ENCODE data around the gene SCAANT1.

SCAANT1 gene

DNA sequence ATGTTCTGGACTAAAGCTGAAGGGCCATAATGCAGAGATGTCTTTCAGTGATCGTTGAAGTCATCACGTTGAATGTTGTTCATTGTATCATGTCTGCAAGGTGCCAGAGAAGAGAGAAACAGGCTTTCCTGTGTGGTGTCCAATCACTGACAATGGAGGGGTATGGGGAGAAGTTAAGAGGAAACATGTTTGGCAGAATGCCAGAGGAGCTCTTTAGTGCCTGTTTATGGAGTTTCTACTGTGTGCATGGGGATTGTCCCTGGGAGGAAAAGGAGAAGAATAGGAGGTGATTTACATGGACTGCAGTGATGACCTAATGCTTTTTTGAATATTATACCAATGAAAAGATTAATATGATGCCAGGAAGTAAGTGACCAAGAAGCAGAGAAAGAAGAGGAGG lies 11.7 kb downstream of the SCAANT1 start:
- DNase-seq (ENCODE audit: low read depth) = no peak

DNA sequence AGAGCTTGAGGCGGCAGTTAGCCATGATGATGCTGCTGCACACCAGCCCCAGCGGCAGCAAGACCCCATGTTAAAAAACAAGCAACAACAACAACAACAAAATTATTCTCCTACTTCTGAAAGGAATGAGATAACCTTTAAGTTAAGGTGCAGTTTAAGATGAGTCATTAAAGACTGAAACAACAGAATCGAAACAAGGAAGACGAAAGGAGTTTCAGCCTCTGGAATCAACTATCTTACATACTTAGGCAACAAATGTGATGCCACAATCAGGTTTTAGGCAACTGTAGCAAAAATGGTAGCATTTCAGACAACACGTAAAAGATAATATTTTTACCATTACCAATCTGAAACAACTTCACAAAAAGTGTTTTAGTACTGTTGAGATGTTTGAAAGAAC lies 12.2 kb downstream of the SCAANT1 start:
- no peak for DNase-seq (ENCODE audit: low read depth)

DNA sequence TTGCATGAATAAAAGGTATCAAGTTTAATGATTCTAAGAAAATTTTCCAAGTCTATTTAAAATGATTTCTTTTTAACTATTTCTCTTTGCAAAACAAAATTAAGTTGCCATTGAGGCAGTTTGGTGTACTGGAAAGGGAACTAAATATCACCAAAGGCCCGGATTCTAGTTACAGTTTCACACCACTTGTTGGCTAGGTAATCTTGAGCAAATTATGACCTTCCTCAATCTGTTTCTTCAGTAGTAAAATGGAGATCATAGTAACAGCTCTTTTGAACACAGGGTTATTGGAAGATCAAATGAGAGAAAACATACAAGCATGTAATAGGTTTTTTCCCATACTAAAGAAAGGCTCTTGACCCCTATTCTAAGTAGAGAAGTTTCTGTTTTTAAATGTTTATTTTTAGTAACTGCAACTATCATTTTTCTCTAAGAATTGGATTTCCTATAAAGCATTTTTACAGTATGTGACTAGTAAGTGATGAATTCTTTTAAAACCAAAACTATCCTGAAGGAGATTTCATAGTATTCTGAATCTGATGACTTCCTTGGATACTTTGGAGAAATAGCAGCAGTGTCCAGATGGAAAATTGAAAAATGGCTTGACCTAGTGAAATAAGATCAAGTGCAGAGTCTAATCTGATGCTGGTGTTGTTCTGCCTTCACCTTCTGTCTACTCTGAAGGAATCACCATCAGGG lies 15.7 kb downstream of the SCAANT1 start:
- DNase-seq (ENCODE audit: low read depth) = no peak

DNA sequence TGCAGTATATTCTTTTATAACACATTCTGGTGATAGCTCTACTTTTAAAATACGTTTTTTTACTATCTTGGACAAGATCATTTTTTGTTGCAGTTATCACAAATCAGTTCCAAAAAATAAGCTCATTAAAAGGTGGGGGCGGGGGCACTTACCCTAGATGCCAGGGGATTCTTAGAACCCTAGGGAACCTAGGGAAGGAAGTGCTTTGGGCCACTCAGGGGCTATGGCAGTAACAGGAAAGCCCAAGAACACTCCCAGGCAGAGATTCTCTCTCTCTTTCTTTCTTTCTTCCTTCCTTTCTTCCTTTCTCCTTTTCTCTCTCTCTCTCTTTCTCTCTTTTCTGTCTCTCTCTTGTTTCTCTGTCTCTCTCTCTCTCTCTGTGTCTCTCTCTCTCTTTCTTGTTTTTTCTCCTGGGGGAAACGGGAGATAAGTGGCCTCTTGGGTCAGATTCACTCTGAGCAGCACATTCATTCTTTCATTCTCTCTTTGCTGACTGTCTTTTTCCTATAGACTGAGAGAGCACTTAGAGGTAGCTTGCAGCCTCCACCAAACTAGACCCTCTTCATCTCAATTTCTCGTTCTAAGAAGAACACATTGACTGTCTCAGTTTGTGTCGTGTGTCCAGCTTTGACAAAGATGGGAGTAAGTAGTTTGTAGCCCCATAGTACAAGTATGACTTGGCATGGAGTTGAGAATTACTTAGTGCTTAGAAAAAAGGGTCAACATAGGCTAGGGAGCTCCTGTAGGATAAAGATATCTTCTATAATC lies 16.6 kb downstream of the SCAANT1 start:
- DNase-seq (ENCODE audit: low read depth) = no peak

DNA sequence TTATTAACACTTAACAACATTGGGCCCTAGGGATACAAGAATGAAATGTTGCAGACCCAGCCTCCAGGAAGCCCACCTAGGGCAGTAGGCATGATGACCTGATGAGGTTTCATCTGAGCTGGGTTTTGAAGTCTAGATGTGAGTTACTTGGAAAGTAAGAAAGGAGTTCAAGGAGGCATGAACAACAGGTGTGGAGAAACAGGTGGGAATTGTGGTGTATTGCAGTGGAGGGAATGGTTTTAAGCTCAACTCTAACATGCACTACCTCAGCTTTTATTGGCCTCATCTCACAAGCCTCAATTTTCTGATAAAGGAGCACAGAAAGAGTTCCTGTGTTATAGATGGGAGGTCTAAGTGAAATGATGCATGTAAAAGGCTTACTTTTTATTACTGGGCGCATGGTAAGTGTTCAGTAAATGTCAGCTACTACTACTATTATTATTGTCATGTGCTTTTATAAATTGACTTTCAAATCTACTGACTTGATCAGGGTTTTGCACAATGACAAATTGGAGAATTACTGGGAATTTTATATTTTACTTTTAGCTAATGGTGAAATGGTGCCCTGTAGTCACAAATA lies 19.3 kb downstream of the SCAANT1 start:
- no peak for DNase-seq (ENCODE audit: low read depth)

DNA sequence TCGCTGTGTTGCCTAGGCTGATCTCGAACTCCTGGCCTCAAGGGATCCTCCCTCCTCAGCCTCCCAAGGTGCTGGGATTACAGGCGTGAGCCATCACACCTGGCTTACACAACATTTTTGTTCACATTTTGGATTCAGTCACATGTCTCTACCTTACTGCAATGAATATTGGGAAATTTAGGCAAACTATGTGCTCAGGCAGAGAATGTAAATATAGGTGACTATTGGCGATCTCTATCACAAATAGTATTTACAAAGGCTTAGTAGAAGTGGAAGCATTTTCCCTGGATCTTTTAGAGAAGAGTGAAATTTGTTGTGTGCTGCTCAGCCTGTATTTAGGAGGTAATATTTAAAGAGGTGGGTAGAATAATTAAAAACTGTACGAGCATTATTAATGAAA lies 20.7 kb downstream of the SCAANT1 start:
- DNase-seq (ENCODE audit: low read depth) = no peak

DNA sequence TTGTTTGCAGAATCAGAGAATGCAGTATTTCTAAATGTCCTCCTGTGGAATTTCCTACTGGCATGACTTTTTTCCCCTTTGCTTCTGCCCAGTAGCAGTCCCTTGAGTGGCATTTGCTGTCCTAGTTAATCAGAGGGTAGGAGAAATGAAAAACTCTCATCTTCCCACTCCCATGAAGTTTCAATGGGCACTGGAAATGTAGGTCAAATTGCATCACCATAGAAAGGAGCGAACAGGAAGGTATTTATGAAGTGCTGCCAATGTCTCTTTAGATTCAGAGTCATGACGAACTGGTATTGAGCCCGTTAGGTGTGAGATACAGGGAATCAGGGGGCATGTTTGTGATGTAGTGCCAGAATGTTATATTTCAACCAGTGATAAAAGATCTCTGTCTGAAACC lies 25.3 kb downstream of the SCAANT1 start:
- DNase-seq (ENCODE audit: low read depth) = no peak

DNA sequence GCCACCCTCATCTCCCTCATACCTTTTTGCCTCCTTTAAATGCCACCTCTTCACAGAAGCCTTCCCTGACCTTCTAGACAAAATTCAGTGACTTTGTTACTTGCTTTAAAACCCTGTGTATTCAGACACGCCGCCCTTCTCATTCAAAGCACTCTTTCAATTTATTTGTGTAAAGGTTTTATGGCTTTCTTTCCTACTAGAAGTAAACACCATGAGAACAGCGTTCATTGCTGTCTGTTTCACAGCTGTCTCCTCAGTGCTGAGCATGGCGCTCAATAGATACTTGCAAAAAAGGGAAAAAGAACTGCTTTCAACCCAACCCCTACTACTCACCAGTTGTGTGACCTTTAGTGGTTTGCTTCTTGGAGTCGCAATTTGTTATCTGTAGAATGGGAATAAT lies 31.5 kb downstream of the SCAANT1 start:
- no peak for DNase-seq (ENCODE audit: low read depth)

DNA sequence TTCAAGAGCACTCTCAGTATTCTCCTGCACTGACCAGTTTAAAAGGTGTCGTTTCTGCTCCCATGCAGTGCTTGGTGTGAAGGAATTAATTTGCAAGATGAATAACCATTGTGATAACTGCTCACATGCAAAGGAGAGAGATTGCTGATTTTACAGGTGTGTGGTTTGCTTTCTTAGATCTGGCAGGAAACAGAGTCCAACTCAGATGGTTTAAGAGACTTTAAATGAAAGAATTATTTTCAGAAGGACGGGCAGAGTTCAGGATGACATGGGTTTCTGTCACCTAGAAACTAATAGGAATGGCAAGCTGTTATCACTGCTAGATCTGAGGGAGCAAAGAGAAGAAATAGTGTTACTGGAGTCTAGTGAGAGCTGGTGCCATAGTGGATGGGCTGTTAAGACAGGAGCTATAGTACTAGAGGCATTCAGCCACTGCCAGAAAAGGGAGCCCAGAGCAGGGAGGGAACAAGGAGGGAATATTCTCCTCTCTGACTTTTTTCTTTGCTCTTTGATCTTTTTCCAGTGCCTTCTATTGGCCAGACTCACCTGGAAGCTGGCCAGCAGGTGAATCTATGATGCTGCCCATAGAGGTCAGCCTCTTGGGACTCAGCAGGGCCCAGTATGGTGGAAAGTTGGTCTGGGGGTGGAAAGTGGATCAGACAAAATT lies 33.7 kb downstream of the SCAANT1 start:
- DNase-seq (ENCODE audit: low read depth) = no peak

DNA sequence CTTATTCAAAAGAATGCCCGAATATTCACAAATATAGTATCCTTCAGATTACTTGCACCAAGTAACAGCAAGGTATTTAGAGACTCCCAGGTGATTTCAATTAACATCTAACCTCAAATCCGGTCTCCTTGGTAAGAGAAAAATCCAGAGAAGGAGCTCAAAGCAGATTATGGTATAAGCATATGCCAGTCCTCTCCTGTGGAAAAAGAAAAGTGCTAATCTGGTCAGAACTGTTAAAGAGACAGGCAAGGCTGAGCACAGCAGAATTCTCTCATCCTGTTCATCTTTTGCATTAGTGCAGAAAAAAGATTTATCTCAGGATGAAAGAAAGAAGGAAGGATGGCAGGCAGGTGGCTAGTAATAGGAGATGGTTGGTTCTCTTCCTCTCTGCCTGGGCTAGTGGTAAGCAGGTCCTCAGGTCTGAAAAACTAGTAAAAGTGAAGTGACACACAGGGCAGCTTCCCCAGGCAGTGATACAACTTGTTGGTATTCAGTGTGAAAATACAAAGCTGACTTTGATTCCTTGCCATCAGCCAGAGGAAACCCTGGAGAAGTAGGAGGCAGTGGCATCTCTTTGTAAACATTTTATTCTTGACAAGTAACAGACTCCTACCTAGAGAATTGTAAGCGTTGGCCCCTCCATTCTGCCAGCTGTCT lies 34.3 kb downstream of the SCAANT1 start:
- no peak for DNase-seq (ENCODE audit: low read depth)

DNA sequence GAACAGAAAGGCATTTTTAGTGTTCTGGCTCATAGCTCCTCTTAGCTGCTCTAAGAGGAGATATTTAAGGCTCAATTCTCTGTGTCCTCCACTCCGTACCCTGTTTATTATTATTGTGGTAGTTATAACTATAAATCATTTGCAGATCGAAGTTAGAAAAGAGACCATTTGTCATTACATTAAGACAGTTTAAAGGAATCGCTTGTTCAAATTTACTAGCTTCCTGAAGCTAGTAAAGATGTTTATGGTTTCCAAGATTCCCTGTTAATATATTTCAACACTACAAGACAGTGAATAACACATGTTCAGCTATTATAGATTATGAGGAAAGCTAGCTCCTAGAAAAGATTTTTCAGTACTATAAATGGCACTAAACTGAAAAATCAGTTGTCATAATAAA lies 35.9 kb downstream of the SCAANT1 start:
- DNase-seq (ENCODE audit: low read depth) = no peak

DNA sequence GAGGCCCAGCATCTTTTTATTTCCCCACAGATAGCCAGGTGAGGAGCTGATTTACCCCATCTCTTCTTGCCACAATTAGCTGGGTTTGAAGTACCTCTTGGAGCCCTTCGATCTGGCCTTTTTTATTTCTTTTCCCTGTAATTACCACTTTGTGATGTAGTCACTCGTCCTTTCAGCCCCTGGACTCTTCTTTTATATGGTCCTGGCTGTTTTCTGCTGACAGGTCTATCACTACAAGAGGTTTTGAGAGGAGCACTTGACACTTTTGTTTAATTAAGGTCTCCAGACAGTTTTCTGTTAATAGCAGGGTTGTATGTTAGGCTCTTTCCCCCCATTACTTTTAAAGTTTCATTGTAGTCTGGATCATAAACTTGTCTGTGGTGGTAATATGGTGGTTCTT lies 36.7 kb downstream of the SCAANT1 start:
- DNase-seq (ENCODE audit: low read depth) = no peak

DNA sequence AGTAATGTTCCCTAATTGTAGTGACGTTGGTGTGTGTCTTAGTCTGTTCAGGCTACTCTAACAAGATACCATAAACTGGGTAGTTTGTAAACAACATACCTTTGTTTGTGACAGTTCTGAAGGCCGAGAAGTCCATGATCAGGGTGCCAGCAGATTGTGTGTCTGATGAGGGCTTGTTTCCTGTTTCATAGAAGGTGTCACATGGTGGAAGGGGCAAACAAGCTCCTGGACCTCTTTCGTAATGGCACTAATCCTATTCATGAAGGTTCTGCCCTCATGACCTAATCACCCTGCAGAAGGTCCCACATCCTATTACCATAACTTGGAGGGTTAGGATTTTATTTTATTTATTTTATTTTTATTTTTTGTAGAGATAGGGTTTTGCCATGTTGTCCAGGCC lies 37.4 kb downstream of the SCAANT1 start:
- no peak for DNase-seq (ENCODE audit: low read depth)

DNA sequence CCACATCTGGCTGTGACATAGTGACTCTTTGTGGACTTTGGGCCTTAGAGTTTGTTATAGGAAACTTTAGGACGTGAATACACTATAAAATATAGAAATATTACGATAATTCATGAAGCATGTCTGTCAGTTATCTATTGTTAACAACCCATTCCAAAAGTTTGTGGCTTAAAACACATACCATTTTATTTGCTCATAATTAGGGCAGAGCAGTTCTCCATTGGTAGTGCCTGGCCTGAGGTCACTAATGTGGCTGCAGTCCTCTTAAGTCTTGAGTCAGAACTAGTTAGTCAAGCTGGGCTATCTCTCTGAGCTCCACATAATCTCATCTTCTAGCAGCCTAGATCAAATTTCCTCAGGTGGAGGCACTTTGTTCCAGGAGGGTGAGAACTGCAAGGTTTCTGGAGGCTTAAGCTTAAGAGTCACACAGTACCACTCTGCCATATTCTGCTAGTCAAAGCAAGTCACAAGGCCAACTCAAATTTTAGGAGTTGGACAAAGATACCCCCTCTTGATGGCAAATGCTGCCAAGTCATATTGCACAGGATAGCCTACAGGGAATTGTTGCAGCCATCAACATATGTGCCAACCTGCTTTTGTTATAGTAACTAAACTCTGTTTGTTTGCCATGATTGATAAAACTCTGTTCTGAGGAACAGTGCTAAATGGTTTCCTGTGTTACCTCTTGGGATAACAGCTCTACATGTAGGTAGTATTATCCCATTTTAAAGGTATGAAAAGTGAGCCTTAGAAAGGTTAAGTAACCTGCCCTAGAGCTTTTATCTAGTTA lies 39.9 kb downstream of the SCAANT1 start:
- DNase-seq (ENCODE audit: low read depth) = no peak

DNA sequence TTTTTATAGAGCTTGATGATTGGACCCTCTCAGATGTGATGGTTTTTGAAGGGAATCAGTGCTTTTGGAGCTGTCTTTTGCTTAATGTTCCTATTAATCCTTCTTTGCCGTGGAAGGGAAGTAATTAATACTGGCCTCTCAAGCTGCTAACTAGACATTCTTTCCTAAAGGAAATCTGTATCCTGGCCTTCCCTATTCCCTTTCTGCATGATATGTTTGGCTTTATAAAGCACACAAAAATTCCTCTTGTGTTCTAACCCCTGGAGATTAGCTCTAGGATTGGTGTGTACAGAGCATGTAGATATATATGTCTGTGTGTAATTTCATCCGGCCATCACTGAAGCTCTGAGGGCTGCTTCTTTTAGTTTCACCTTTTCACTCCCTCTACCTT lies 41.6 kb downstream of the SCAANT1 start:
- no peak for DNase-seq (ENCODE audit: low read depth)

DNA sequence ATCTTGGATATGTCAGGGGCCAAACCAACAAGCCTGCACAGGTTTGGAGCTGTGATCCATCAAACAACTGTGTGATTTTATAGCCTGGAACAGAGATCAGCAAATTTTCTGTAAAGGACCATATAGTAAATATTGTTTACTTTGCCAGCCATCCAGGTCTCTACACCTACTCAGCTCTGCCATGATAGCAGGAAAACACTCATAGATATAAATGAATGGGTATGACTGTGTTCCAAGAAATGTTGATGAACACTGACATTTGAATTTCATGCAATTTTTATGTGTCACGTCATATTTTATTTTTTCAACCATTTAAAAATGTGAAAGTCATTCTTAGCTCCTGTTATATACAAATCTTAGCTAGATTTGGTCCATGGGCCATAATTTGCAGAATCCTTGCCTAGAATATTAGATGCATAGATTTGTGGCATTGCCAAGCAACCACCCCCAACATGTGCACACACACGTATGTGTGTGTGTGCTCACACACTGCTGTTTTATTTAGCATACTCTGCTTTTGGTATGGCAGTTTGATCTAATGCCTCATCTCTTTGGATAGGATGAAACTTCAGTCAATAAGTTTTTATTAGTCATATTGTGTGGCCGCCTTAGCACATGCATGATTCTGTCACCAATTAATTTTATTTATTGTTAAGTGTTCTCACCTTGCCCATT lies 42.1 kb downstream of the SCAANT1 start:
- no peak for DNase-seq (ENCODE audit: low read depth)

DNA sequence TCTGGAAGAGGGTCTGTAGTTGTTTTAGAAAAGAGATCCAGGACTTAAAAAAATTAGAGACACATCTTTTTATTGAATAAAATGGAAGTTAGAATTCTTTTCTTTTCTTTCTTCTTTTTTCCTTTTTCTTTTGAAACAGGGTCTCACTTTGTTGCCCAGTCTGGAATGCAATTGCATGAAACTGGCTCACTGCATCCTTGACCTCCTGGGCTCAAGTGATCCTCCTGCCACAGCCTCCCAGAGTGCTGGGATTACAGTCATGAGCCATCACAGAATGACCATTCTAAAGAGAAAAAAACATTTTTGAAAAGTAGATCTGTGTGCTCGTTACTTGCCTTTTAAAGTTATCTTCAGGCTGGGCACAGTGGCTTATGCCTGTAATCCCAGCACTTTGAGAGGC lies 45.0 kb downstream of the SCAANT1 start:
- DNase-seq (ENCODE audit: low read depth) = no peak

DNA sequence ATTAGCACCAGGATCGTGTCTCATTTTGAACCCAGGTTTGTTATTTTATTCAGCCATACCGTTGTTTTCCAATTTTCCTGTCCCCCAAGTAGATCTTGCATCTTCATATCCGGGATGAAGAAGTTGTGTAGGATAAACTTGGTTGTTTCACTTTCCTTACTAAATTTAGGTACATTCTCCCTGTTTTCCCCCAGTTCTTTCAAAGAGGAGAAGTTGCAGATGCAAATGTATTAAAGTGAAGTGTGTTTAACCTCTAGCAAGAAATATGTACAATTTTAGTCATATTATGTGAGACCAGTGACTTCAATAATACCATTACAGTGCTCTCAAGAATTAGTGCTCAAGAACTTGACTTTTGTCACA lies 47.2 kb downstream of the SCAANT1 start:
- DNase-seq (ENCODE audit: low read depth) = no peak

DNA sequence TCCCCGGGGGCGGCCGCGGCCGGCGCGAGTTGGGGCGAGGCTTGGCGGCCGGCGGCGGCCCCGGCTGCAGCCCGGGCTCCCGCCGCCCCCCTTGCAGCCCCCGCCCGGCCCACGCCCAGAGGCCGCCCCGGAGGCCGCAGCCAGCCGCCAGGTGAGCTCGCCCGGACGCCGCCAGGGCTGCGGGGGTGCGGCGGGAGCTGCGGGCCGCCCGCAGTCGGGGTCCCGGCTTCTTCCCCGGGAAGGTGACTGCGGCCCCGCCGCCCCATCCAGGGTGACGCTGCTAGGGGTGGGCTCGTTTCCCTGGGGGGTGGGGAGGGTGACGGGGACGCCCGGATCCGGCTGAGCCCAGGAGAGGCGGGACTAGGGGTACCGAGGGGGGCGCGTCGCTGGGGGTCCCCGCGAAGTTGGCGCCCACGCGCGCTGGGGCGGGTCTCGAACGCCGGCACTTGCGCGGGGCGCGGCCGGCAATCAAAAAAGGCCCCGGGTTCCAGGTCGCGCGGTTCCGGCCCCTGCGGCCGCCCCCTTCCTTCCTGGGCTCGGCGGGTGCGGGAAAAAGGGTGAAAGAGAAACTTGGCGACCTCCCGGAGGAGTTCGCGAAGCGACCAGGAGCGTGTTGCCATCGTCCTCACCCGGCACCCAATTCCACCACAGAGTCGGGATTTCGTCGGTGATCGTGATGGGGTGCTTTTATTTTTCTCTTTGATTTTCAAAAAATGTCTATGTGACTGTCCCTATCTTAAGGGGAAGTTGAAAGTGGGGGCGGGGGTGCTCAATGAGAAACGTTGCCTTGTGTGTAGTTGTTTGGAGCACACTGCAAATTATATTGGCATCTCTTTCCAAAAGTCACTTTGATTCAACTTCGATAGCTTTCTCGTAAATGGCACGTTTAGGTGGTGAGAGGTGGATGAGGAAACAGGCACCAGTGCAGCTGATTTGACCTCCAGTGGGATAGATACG lies 47.9 kb downstream of the SCAANT1 start:
- DNase-seq (ENCODE audit: low read depth) = peak; percentile 24
